T-helper 1 cell (primary cell): ENCODE results near the gene SLC35D1.
"Not testable (repeated sequence)": the region's sequence is repeated elsewhere in the genome, so short reads cannot be mapped to it uniquely, and the experiment has no call there.

Source experiments
- DNase-seq, 5 donors: peaks; one replicate each; pipeline ENCODE4 v3.0.0-alpha.2; 2012 to 2020

SLC35D1 gene

GRCh38 chr1:66982561-66983260, 71.2 kb downstream of the SLC35D1 start:
- DNase-seq, result no peak

- peak; percentile 22 to 58 (median 35) for DNase-seq
Measured at GRCh38 chr1:66981679-66982078, 72.3 kb downstream of the SLC35D1 start.

GRCh38 chr1:66980745-66981367, 73.1 kb downstream of the SLC35D1 start:
- no peak for DNase-seq

GRCh38 chr1:66979621-66980020, 74.3 kb downstream of the SLC35D1 start:
- DNase-seq, result not testable (repeated sequence)

GRCh38 chr1:66978201-66978600, 75.7 kb downstream of the SLC35D1 start:
- DNase-seq, result no peak

GRCh38 chr1:66968574-66968973, 85.4 kb downstream of the SLC35D1 start:
- no peak for DNase-seq

- DNase-seq, result not testable (repeated sequence)
Measured at GRCh38 chr1:66966188-66966873, 87.6 kb downstream of the SLC35D1 start.

- DNase-seq, result no peak
Measured at GRCh38 chr1:66957938-66958337, 96.0 kb downstream of the SLC35D1 start.

- DNase-seq, result no peak
Measured at GRCh38 chr1:66954208-66954607, 99.7 kb downstream of the SLC35D1 start.

- no peak for DNase-seq
Measured at GRCh38 chr1:66951513-66951912, 102.4 kb downstream of the SLC35D1 start.
